AG04449 (cell line): ENCODE measurements around the gene BOK.
"Not testable (repeated sequence)": the region's sequence is repeated elsewhere in the genome, so short reads cannot be mapped to it uniquely, and the experiment has no call there.

ENCODE experiments used
- CTCF ChIA-PET: fragments of 350-600 bp; formaldehyde crosslinking; extraction: SDS; loops from one replicate; lab custom pipeline; 2021; ENCODE audit warnings: antibody characterized with exemption; lab: Yijun Ruan, JAX
- POLR2A ChIA-PET: fragments of 400-600, 350-600 bp; formaldehyde crosslinking; extraction: SDS; loops from one replicate; lab custom pipeline; 2020; ENCODE audit warnings: antibody characterized with exemption, inconsistent platforms; lab: Yijun Ruan, JAX
- DNase-seq: peaks from one replicate; pipeline ENCODE4 v3.0.0-alpha.2; 2010; ENCODE audit warnings: low read depth, low spot score
- H3K4me3 ChIP-seq: 2 replicates; pipeline ENCODE4 v1.5.1; 2011; ENCODE audit warnings: low read depth, mild to moderate bottlenecking, control low read depth, low read length
- CTCF ChIP-seq: IDR thresholded peaks from one replicate; pipeline ENCODE4 v1.5.1; 2011; ENCODE audit warnings: mild to moderate bottlenecking, moderate library complexity, low read length, control low read depth, inconsistent platforms; ENCODE audit not compliant: insufficient read depth; ENCODE audit errors: missing control alignments

The BOK gene

GRCh38 chr2:241516520-241516965, 42.0 kb upstream of the BOK start:
- TF ChIP-seq CTCF, result no peak
- POLR2A ChIA-PET, result no interaction called here
- no peak for DNase-seq
- CTCF ChIA-PET, result interaction anchor here (1.0 kb wide), 1 partner anchor 18 kb away, joined by 6 read pairs; no protein-coding TSS in a partner anchor
- no peak overlapping the region for H3K4me3 ChIP-seq

GRCh38 chr2:241517297-241517696, 41.2 kb upstream of the BOK start:
- no peak for TF ChIP-seq CTCF

GRCh38 chr2:241519669-241520068, 38.9 kb upstream of the BOK start:
- TF ChIP-seq CTCF, result no peak
- H3K4me3 ChIP-seq, result no peak overlapping the region
- POLR2A ChIA-PET, result no interaction called here
- CTCF ChIA-PET, result interaction anchor here (1.6 kb wide), 1 partner anchor 93 kb away, joined by 4 read pairs; no protein-coding TSS in a partner anchor
- DNase-seq, result no peak

More at GRCh38 chr2:241517297-241517696, 41.2 kb upstream of the BOK start:
- DNase-seq, result no peak
- no peak overlapping the region for H3K4me3 ChIP-seq
- CTCF ChIA-PET, result no interaction called here
- POLR2A ChIA-PET, result no interaction called here

GRCh38 chr2:241522477-241522876, 36.1 kb upstream of the BOK start:
- DNase-seq, result no peak
- no peak for TF ChIP-seq CTCF
- ChIA-PET POLR2A (no interaction called here), CTCF (no interaction called here)
- no peak overlapping the region for H3K4me3 ChIP-seq

- POLR2A ChIA-PET, result interaction anchor here (0.7 kb wide), 1 partner anchor 199 kb away, joined by 3 read pairs; no protein-coding TSS in a partner anchor
These were observed 32.4 kb upstream of the BOK start for GRCh38 chr2:241525818-241526780.

GRCh38 chr2:241530571-241530970, 28.0 kb upstream of the BOK start:
- TF ChIP-seq CTCF, result no peak
- POLR2A ChIA-PET, result no interaction called here
- CTCF ChIA-PET, result no interaction called here
- no peak for DNase-seq
- H3K4me3 ChIP-seq, result no peak overlapping the region

More at GRCh38 chr2:241525818-241526780, 32.4 kb upstream of the BOK start:
- H3K4me3 ChIP-seq, CTCF ChIA-PET, DNase-seq: not testable (repeated sequence)
